Measurements from ENCODE around the gene SSH2. TPM values are rescaled to one million over a fixed set of nuclear protein-coding genes. Genes with fewer than 3 reads are reported as not detected.

SSH2 gene
- total RNA-seq, 4 donors from 2014 or later = 30.2 to 38.6 (median 35.5) TPM

DNA sequence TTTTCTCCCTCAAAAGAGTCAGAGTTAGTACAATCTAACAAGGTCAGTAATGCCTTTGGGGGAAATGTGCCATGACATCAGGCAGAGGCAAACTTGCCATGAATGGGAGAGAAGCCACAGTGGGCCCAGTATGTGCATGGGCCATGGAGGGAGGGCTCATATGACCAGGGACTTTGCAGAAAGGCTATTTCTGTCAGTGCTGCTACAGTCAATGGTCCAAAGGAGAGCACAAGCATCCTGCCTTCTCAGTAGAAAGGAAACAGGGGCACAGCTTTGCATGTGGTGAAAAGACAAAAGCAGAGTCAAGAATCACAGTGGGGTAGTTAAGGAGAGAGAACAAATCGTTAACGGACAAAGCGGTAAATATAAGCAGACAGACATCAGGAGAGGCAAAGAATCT lies 296.1 kb downstream of the SSH2 start:
- TF ChIP-seq POLR2A (IDR thresholded peaks at IDR 0.05) (no peak), CTCF (IDR thresholded peaks at IDR 0.05) (no peak)
- H3K27me3 ChIP-seq = no peaks in the 10 kb centered on the region
- no peak overlapping the region for H3K4me3 ChIP-seq (replicated peaks in 1 of 3)
- H3K4me1 ChIP-seq = peaks cover 35 to 50% of the 10 kb centered on the region in 2 donors
- H3K9me3 ChIP-seq = no peaks in the 10 kb centered on the region
- H3K27ac ChIP-seq = peak overlapping the region in 1 of 3 donors; percentile 85
- WGBS, 2 donors = 93 to 98% methylated on average over 3 of the region's 3 CpGs
- H3K36me3 ChIP-seq = peaks cover 13 to 17% of the 10 kb centered on the region in 2 donors
- intact Hi-C loops (cut with DNase I) = loop anchor here (10.0 kb wide), 1 partner anchor 61 kb away; no protein-coding TSS in a partner anchor
- DNase-seq = no peak

DNA sequence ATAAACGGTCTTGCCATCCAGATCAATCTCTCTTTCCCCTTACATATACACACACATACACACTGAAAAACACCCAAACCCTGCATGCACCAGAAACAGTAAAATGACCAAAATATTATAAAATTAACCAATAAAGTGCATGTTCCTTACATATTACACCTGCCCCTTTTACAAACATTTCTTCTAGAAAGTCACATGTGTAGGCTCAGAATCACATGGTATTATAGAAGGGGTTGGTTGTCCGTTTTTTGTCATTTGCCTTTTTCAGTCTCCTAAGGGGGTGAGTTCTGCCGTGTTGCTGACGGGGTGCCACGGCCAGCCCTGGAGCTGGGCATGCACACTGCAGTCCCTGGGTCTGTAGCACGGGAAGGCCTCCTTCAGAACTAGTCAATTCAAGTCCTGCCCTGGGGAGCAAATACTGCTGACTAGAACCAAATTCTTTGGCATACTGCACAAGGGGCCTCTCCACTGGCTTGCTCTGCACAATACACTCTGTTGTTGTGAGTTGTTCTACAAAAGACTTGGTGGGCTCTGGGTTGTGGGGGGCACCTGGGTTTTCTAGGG lies 299.3 kb downstream of the SSH2 start:
- TF ChIP-seq CTCF (IDR thresholded peaks at IDR 0.05) (no peak), POLR2A (IDR thresholded peaks at IDR 0.05) (no peak)
- Histone ChIP-seq H3K9me3 (no peaks in the 10 kb centered on the region), H3K36me3 (peaks cover 3 to 15% of the 10 kb centered on the region in 2 donors), H3K27ac (peak overlapping the region; percentile 33 to 90 (median 85)), H3K4me3 (replicated peaks in 1 of 3) (no peak overlapping the region), H3K27me3 (no peaks in the 10 kb centered on the region), H3K4me1 (peaks cover 50 to 80% of the 10 kb centered on the region in 2 donors)
- peak; percentile 64 to 71 for DNase-seq
- WGBS, 2 donors = 47 to 56% methylated on average over 6 of the region's 6 CpGs
- intact Hi-C loops (cut with DNase I) = loop anchor here (10.0 kb wide), 1 partner anchor 64 kb away; no protein-coding TSS in a partner anchor

DNA sequence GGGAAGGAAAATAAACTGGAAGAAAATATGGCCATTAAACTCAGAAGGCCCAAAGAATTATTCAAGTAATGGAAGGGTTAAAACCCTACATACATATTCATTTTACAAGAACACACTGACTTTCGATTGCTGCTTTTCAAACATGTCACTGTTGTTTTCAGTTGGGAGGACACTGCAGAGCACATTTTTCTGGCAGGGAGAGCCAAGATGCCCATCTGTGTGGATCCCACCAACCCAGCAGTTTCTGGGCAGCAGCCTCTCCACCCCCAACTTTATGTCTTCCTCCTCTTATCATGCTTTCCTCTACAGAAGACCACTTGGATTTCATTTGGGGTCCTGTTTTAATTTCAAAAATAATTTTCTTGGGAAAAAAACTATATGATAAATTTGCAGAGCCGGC lies 300.2 kb downstream of the SSH2 start:
- Histone ChIP-seq H3K9me3 (no peaks in the 10 kb centered on the region), H3K27ac (peak overlapping the region; percentile 79 to 90 (median 85)), H3K4me3 (replicated peaks in 1 of 3) (no peak overlapping the region), H3K4me1 (peaks cover 50 to 89% of the 10 kb centered on the region in 2 donors), H3K36me3 (peaks cover 0 to 13% of the 10 kb centered on the region in 2 donors), H3K27me3 (no peaks in the 10 kb centered on the region)
- TF ChIP-seq POLR2A (IDR thresholded peaks at IDR 0.05) = no peak
- no peak for TF ChIP-seq CTCF (IDR thresholded peaks at IDR 0.05)
- no peak for DNase-seq
- intact Hi-C loops (cut with DNase I) = loop anchor here (10.0 kb wide), 1 partner anchor 65 kb away; no protein-coding TSS in a partner anchor
- WGBS, 2 donors = 60 to 69% methylated on average over 2 of the region's 2 CpGs

GRCh38 chr17:29628644-29629043 lies 301.4 kb downstream of the SSH2 start:
- H3K4me1 ChIP-seq = peaks cover 50 to 92% of the 10 kb centered on the region in 2 donors
- no peak overlapping the region for H3K4me3 ChIP-seq (replicated peaks in 1 of 3)
- peak overlapping the region; percentile 79 to 90 (median 85) for H3K27ac ChIP-seq
- TF ChIP-seq CTCF (IDR thresholded peaks at IDR 0.05) (no peak), POLR2A (IDR thresholded peaks at IDR 0.05) (no peak)
- DNase-seq = peak; percentile 78 to 81
- H3K27me3 ChIP-seq = no peaks in the 10 kb centered on the region
- peaks cover 0 to 13% of the 10 kb centered on the region in 2 donors for H3K36me3 ChIP-seq
- intact Hi-C loops (cut with DNase I) = no loop called here
- H3K9me3 ChIP-seq = no peaks in the 10 kb centered on the region
- WGBS, 2 donors = 38 to 48% methylated on average over 2 of the region's 2 CpGs

- intact Hi-C loops (cut with DNase I) = no loop called here
- Histone ChIP-seq H3K27me3 (no peaks in the 10 kb centered on the region), H3K36me3 (peaks cover 0 to 13% of the 10 kb centered on the region in 2 donors), H3K27ac (peak overlapping the region; percentile 77 to 90 (median 79)), H3K4me3 (replicated peaks in 1 of 3) (no peak overlapping the region), H3K4me1 (peaks cover 45 to 90% of the 10 kb centered on the region in 2 donors), H3K9me3 (no peaks in the 10 kb centered on the region)
- no peak for TF ChIP-seq POLR2A (IDR thresholded peaks at IDR 0.05)
- TF ChIP-seq CTCF (IDR thresholded peaks at IDR 0.05) = no peak
- WGBS, 2 donors = 28 to 49% methylated on average over 1 of the region's 1 CpG
- peak; percentile 67 to 68 for DNase-seq
Measured at GRCh38 chr17:29627951-29628350, 302.1 kb downstream of the SSH2 start.

Measured in thyroid gland (tissue), 4 donors.